ENCODE data around the gene LSAMP.
"Not testable (repeated sequence)": the region's sequence is repeated elsewhere in the genome, so short reads cannot be mapped to it uniquely, and the experiment has no call there.

DNA sequence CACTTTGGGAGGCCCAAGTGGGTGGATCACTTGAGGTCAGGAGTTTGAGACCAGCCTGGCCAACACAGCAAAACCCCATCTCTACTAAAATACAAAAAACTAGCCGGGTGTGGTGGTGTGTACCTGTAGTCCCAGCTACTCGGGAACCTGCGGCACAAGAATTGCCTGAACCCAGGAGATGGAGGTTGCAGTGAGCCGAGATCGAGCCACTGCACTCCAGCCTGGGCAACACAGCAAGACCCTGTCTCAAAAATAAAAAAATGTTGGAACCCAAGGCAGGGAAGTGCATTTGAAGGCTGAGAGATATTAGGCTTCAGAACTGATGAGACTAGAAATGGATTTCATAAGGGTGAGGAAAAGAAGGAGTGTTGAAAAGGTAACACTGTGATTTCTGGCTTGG, 600.6 kb downstream of the LSAMP start:
- TF ChIP-seq CTCF (IDR thresholded peaks at IDR 0.05); EP300 (IDR thresholded peaks at IDR 0.05; ENCODE audit: borderline replicate concordance in 1 of 2, low read depth in 1 of 2, low read length in 1 of 2); RXRA (IDR thresholded peaks at IDR 0.05; ENCODE audit: borderline replicate concordance, low read depth): not testable (repeated sequence)
- TF ChIP-seq, protein P1, sequence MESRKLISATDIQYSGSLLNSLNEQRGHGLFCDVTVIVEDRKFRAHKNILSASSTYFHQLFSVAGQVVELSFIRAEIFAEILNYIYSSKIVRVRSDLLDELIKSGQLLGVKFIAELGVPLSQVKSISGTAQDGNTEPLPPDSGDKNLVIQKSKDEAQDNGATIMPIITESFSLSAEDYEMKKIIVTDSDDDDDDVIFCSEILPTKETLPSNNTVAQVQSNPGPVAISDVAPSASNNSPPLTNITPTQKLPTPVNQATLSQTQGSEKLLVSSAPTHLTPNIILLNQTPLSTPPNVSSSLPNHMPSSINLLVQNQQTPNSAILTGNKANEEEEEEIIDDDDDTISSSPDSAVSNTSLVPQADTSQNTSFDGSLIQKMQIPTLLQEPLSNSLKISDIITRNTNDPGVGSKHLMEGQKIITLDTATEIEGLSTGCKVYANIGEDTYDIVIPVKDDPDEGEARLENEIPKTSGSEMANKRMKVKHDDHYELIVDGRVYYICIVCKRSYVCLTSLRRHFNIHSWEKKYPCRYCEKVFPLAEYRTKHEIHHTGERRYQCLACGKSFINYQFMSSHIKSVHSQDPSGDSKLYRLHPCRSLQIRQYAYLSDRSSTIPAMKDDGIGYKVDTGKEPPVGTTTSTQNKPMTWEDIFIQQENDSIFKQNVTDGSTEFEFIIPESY (IDR thresholded peaks at IDR 0.05; ENCODE audit: borderline replicate concordance, low read depth): not testable (repeated sequence)

Data from SK-N-SH (cell line).